AG04450 (cell line): ENCODE data around the gene PPP1R26. TPM values are rescaled to one million over a fixed set of nuclear protein-coding genes. Genes with fewer than 3 reads are reported as not detected.

Experiments
- CTCF ChIA-PET: fragments of 300-600, 350-600 bp; formaldehyde crosslinking; extraction: SDS; loops from one replicate; lab custom pipeline; 2022; ENCODE audit warnings: antibody characterized with exemption, inconsistent platforms; lab: Charles Lee
- POLR2A ChIA-PET: fragments of 350-600 bp; formaldehyde crosslinking; extraction: SDS; loops from one replicate; lab custom pipeline; 2021; ENCODE audit warnings: antibody characterized with exemption, inconsistent platforms; lab: Yijun Ruan, JAX
- DNase-seq: peaks from one replicate; pipeline ENCODE4 v3.0.0-alpha.2; 2011; ENCODE audit warnings: low read depth, low spot score
- H3K27ac ChIP-seq: one replicate; pipeline ENCODE4 v1.5.1; 2012; ENCODE audit warnings: low read depth, low read length, control low read depth
- H3K27me3 ChIP-seq: one replicate; pipeline ENCODE4 v1.6.0; 2012; ENCODE audit warnings: low read length; ENCODE audit not compliant: control insufficient read depth, insufficient read depth
- H3K4me3 ChIP-seq: 2 replicates; pipeline ENCODE4 v1.5.1; 2011; ENCODE audit warnings: mild to moderate bottlenecking, low read depth, low read length, control low read depth
- H3K9me3 ChIP-seq: 2 replicates; pipeline ENCODE4 v1.5.1; 2012; ENCODE audit warnings: low read length; ENCODE audit not compliant: control insufficient read depth, insufficient read depth
- CTCF ChIP-seq: IDR thresholded peaks from 2 replicates; pipeline ENCODE4 v1.5.1; 2011; ENCODE audit warnings: low read depth, low read length, control low read depth, inconsistent platforms
- polyA plus RNA-seq: library from polyadenylated mRNA; depleted of rRNA; stranded (reverse); fragments of >200 nt; gene quantifications from 2 replicates; pipeline ENCODE4 v1.2.3, GENCODE V29; 2011

PPP1R26 gene
- polyA plus RNA-seq, 1 experiment = 3.3 TPM

GRCh38 chr9:135503371-135504261 is 24.0 kb downstream of the PPP1R26 start:
- no peak for DNase-seq
- no peak for TF ChIP-seq CTCF
- H3K9me3 ChIP-seq = peaks cover 3% of the 10 kb centered on the region; the same call in 1 of the 2 replicates
- POLR2A ChIA-PET = no interaction called here
- no peak overlapping the region for H3K27ac ChIP-seq
- H3K27me3 ChIP-seq = no peaks in the 10 kb centered on the region
- no peak overlapping the region for H3K4me3 ChIP-seq
- CTCF ChIA-PET = interaction anchor here (1.2 to 1.9 kb wide), 4 partner anchors 9 to 63 kb away, joined by 3 to 5 read pairs (median 3); no protein-coding TSS in a partner anchor

GRCh38 chr9:135504262-135505243 is 25.0 kb downstream of the PPP1R26 start:
- ChIA-PET CTCF (interaction anchor here (0.7 to 1.9 kb wide), 10 partner anchors 8 to 97 kb away, joined by 3 to 6 read pairs (median 4); no protein-coding TSS in a partner anchor), POLR2A (interaction anchor here (0.5 kb wide), 1 partner anchor 126 kb away, joined by 3 read pairs; no protein-coding TSS in a partner anchor)
- H3K27me3 ChIP-seq = no peaks in the 10 kb centered on the region
- no peak for DNase-seq
- peak; percentile 69 for TF ChIP-seq CTCF
- H3K9me3 ChIP-seq = peaks cover 3% of the 10 kb centered on the region; the same call in 1 of the 2 replicates
- no peak overlapping the region for H3K27ac ChIP-seq
- no peak overlapping the region for H3K4me3 ChIP-seq

DNA sequence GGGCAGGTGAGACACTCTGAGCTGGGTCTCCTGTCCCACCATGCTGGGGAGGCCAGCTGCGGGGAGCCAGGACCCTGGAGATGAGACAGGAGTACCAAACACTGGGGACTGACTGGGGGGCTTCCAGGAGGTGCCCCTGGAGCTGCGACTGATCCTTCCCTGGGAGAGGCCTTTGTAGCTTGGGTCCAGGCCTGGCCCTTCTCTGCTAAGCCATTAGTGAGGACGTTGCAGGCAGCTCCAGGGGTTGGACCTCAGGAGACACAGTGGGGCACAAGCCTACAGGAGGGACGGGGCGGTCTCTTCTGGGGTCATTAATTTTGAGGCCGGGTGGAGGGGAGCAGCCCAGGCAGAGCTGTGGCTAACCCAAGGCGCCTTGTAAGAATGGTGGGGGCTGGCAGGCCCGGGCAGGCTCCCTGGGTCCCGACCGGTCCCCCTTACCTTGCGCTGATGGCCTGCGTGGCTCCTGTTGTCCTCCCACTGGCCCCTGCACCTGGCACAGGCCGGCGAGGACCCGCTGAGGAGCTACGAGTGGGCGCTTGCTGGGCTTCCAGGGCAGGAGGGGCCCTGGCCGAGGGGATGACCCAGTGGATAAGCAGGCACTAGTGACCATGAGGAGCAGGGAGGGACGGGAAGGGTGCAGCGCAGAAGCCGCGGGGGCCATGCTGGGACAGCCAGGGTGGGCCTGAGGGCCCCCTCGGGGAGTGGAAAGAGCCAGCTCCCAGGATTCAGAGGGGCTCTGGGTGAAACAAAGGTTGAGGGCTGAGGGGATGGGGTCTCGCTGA is 26.0 kb downstream of the PPP1R26 start:
- TF ChIP-seq CTCF = no peak
- Histone ChIP-seq H3K4me3 (no peak overlapping the region), H3K27me3 (no peaks in the 10 kb centered on the region), H3K9me3 (peaks cover 3% of the 10 kb centered on the region; the same call in 1 of the 2 replicates), H3K27ac (no peak overlapping the region)
- ChIA-PET CTCF (interaction anchor here (0.7 to 1.2 kb wide), 6 partner anchors 12 to 96 kb away, joined by 3 to 6 read pairs (median 4); no protein-coding TSS in a partner anchor), POLR2A (interaction anchor here (0.6 kb wide), 1 partner anchor 1872 kb away, joined by 3 read pairs; no protein-coding TSS in a partner anchor)
- DNase-seq = no peak

- peaks cover 3% of the 10 kb centered on the region; the same call in 1 of the 2 replicates for H3K9me3 ChIP-seq
- ChIA-PET POLR2A (no interaction called here), CTCF (no interaction called here)
- H3K4me3 ChIP-seq = no peak overlapping the region
- no peak for TF ChIP-seq CTCF
- DNase-seq = no peak
- H3K27ac ChIP-seq = no peak overlapping the region
- H3K27me3 ChIP-seq = no peaks in the 10 kb centered on the region
Measured at GRCh38 chr9:135506327-135507103, 26.9 kb downstream of the PPP1R26 start.
